Uterus (tissue), 2 donors: Measurements from ENCODE around the gene SH2D4B.

Experiments used
- POLR2A ChIP-seq, 2 donors: fragments of 450-650 bp; IDR thresholded peaks; one replicate each; pipeline ENCODE4 v1.6.1; 2016; ENCODE audit warnings: antibody characterized with exemption in 2 of 2, mild to moderate bottlenecking in 1 of 2, moderate library complexity in 1 of 2
- TF ChIP-seq, protein P1 (sequence below), 4 experiments: fragments of 200-600 bp in 2 of 4; fragments of 450-650 bp in 2 of 4; sonication (generic) in 2 of 4; IDR thresholded peaks; one replicate each; pipeline ENCODE4 v1.5.1; 2016 to 2019; ENCODE audit warnings: antibody characterized with exemption in 4 of 4, mild to moderate bottlenecking in 2 of 4, moderate library complexity in 1 of 4

DNA sequence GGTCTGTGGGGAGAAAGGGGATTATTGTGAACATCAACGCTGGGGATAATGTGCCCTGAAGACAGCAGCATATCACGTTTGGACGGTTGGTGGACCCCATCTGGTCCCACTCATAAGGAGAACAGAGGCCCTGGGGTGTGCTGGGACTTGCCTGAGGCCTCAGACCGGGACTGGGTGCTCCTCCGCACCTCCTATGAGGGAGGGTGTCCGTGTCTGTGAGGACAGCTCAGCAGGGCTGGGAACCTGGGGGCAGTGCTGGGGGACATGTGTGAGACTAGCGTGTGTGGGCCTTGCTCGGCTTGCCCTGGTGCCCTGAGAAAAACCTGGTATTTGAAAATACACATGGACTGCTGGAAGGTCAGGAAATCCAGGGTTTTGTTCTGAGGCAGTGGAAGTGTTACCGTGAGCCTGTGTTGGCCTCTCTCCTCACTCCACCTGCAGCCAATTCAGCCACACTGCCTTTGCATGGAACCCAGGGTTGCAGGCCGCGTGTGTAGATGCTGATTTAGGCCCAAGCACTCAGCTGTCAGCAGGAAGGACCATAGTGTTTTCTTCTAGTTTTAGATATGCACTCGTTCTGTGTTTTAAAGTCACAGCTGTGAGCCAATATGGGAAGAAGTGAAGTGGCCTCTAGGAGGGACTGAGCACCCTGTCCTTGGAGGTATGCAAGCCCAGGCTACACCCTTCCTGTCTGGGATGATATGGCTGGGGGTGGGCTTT is 13.4 kb upstream of the SH2D4B start:
- TF ChIP-seq, protein P1, sequence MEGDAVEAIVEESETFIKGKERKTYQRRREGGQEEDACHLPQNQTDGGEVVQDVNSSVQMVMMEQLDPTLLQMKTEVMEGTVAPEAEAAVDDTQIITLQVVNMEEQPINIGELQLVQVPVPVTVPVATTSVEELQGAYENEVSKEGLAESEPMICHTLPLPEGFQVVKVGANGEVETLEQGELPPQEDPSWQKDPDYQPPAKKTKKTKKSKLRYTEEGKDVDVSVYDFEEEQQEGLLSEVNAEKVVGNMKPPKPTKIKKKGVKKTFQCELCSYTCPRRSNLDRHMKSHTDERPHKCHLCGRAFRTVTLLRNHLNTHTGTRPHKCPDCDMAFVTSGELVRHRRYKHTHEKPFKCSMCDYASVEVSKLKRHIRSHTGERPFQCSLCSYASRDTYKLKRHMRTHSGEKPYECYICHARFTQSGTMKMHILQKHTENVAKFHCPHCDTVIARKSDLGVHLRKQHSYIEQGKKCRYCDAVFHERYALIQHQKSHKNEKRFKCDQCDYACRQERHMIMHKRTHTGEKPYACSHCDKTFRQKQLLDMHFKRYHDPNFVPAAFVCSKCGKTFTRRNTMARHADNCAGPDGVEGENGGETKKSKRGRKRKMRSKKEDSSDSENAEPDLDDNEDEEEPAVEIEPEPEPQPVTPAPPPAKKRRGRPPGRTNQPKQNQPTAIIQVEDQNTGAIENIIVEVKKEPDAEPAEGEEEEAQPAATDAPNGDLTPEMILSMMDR (IDR thresholded peaks at IDR 0.05), result no peak
- no peak for TF ChIP-seq POLR2A (IDR thresholded peaks at IDR 0.05)
